Thoracic aorta (tissue), 2 donors: ENCODE results near the gene NOS1AP. TPM values are rescaled to one million over a fixed set of nuclear protein-coding genes. Genes with fewer than 3 reads are reported as not detected.

ENCODE experiments used
- ATAC-seq: fragments of 150-250 bp; one replicate; pipeline ENCODE4 v1.8.0; 2017; ENCODE audit warnings: low read depth; ENCODE audit not compliant: insufficient number of reproducible peaks, low FRiP score
- DNase-seq: peaks from one replicate; pipeline ENCODE4 v3.0.0-alpha.2; 2020; ENCODE audit warnings: low spot score
- H3K27ac ChIP-seq, 2 donors: fragments of 200-600 bp; sonication (generic); 1 replicate in 1 of 2; 2 replicates in 1 of 2; pipeline ENCODE4 v1.5.1; 2016; ENCODE audit warnings: mild to moderate bottlenecking in 2 of 2, moderate library complexity in 2 of 2
- H3K27me3 ChIP-seq: fragments of 200-600 bp; sonication (generic); replicated peaks from 2 replicates; pipeline ENCODE4 v1.6.0; 2016; ENCODE audit warnings: mild to moderate bottlenecking; ENCODE audit not compliant: insufficient read depth
- H3K36me3 ChIP-seq: fragments of 200-600 bp; sonication (generic); one replicate; pipeline ENCODE4 v1.5.1; 2016
- H3K4me1 ChIP-seq, 2 donors: fragments of 200-600 bp; sonication (generic); 1 replicate in 1 of 2; 2 replicates in 1 of 2; pipeline versions ENCODE4 v1.5.1 to v1.6.0; 2016; ENCODE audit warnings: low read depth in 2 of 2, mild to moderate bottlenecking in 1 of 2; ENCODE audit not compliant: control insufficient read depth in 1 of 2
- H3K4me3 ChIP-seq: fragments of 200-600 bp; sonication (generic); 2 replicates; pipeline ENCODE4 v1.5.1; 2016; ENCODE audit warnings: mild to moderate bottlenecking
- H3K9me3 ChIP-seq: fragments of 200-600 bp; sonication (generic); 2 replicates; pipeline ENCODE4 v1.5.1; 2016
- total RNA-seq, 2 donors: library from RNA; depleted of rRNA; stranded (reverse); fragments of >200 nt; gene quantifications; one replicate each; pipeline versions ENCODE4 v1.1.0 to v1.2.3, GENCODE V29; 2016
- TF ChIP-seq, protein P1 (sequence below): fragments of 200-600 bp; sonication (generic); IDR thresholded peaks from one replicate; pipeline ENCODE4 v1.5.1; 2019; ENCODE audit warnings: antibody characterized with exemption

The NOS1AP gene
- total RNA-seq, 2 donors from 2014 or later, result 6.3 to 12.2 TPM

DNA sequence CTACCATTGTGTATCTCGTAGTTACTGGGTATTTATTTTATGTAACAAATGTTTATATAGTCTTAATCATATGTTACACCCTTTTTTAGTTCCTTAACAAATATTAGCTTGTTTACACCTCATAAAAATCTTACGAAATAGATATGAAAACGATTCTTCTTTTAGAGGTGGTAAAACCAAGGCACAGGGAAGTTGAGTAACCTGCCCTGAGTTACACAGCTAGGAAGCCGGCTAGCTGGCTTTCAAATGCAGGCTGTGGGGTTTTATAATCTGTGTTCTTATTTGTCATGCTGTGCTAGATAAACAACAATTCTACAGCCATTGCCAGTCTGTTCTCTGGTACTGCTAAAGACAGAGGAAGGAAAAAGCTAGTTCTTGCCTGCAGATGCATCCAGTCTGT is 109.6 kb downstream of the NOS1AP start:
- H3K9me3 ChIP-seq, result no peaks in the 10 kb centered on the region
- no peak overlapping the region for H3K27ac ChIP-seq
- no peaks in the 10 kb centered on the region for H3K27me3 ChIP-seq
- DNase-seq, result no peak
- no peaks in the 10 kb centered on the region for H3K4me1 ChIP-seq
- H3K4me3 ChIP-seq, result no peak overlapping the region
- TF ChIP-seq, protein P1, sequence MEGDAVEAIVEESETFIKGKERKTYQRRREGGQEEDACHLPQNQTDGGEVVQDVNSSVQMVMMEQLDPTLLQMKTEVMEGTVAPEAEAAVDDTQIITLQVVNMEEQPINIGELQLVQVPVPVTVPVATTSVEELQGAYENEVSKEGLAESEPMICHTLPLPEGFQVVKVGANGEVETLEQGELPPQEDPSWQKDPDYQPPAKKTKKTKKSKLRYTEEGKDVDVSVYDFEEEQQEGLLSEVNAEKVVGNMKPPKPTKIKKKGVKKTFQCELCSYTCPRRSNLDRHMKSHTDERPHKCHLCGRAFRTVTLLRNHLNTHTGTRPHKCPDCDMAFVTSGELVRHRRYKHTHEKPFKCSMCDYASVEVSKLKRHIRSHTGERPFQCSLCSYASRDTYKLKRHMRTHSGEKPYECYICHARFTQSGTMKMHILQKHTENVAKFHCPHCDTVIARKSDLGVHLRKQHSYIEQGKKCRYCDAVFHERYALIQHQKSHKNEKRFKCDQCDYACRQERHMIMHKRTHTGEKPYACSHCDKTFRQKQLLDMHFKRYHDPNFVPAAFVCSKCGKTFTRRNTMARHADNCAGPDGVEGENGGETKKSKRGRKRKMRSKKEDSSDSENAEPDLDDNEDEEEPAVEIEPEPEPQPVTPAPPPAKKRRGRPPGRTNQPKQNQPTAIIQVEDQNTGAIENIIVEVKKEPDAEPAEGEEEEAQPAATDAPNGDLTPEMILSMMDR, result no peak
- no peaks in the 10 kb centered on the region for H3K36me3 ChIP-seq
- ATAC-seq, result no peak

DNA sequence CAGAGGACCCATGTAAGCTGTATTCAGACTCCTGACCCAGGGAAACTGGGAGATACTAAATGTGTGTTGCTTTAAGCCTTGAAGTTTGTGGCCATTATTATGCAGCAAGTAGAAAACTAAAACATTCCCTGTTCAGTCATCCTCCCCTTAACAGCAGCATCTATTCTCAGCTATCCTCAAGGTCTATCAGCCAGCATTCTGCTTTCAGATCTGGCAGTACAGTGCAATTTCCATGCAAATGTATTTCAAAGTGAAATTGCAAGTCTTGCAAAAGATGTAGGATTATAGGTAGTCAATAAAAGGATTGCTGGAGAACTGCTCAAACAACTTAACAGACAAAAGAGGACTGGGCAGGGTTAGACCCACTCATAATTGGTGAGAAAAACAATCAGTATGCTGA is 111.3 kb downstream of the NOS1AP start:
- no peaks in the 10 kb centered on the region for H3K9me3 ChIP-seq
- H3K36me3 ChIP-seq, result no peaks in the 10 kb centered on the region
- TF ChIP-seq, protein P1, result no peak
- H3K4me1 ChIP-seq, result no peaks in the 10 kb centered on the region
- no peak for ATAC-seq
- DNase-seq, result no peak
- no peaks in the 10 kb centered on the region for H3K27me3 ChIP-seq
- no peak overlapping the region for H3K4me3 ChIP-seq
- H3K27ac ChIP-seq, result no peak overlapping the region

DNA sequence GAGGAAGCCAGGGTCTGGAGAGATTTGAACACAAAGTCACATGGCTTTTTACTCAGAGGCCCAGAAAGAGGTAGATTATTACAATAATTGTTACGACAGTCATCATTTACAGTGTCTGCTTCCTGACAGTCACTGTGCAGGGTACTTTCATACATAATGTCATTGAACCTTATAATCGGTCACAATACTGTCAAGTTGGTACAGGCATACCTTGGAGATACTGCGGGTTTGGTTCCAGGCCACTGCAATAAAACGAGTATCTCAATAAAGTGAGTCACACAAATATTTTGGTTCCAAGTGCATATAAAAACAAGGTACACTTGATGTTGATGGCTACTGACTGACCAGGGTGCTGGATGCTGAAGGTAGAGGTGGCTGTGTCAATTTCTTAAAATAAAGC is 112.6 kb downstream of the NOS1AP start:
- H3K36me3 ChIP-seq, result no peaks in the 10 kb centered on the region
- H3K9me3 ChIP-seq, result no peaks in the 10 kb centered on the region
- DNase-seq, result no peak
- H3K27ac ChIP-seq, result no peak overlapping the region
- ATAC-seq, result no peak
- TF ChIP-seq, protein P1, result no peak
- no peaks in the 10 kb centered on the region for H3K27me3 ChIP-seq
- no peaks in the 10 kb centered on the region for H3K4me1 ChIP-seq
- no peak overlapping the region for H3K4me3 ChIP-seq

DNA sequence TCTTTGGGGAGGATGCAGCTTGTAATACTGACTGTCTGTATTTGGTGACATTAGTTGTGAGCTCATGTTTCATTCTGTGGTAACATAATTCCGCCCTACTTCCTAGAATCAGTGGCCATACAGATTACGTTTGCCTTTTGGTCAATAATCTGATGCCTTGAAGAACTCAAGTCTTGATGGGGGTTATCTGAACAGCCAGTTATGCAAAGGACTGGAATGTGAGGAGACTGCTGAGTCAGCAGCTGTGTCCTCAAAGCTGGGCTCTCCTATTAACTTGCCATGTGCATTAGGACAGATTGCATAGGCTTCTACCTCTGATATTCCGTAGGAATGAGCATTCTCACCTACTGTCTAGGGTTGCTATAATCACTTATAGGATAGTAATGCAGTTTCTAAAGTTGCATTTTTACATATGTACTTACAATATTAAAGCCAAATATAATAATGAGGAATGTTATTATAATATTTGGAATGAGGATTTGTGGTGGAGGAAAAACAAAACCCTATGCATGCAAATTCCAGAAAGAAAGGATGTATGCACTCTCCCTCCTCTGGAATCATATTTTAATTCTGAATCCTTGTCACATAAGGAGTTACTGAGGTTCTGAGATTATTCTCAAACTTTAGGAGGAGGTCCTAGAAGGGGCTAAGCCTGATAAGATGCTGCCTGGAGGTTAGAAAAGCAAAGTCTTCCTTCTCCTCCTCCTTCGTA is 116.0 kb downstream of the NOS1AP start:
- TF ChIP-seq, protein P1, result no peak
- Histone ChIP-seq H3K27me3 (no peaks in the 10 kb centered on the region), H3K9me3 (no peaks in the 10 kb centered on the region), H3K36me3 (no peaks in the 10 kb centered on the region), H3K27ac (no peak overlapping the region), H3K4me3 (no peak overlapping the region), H3K4me1 (no peaks in the 10 kb centered on the region)
- DNase-seq (no peak), ATAC-seq (no peak)

DNA sequence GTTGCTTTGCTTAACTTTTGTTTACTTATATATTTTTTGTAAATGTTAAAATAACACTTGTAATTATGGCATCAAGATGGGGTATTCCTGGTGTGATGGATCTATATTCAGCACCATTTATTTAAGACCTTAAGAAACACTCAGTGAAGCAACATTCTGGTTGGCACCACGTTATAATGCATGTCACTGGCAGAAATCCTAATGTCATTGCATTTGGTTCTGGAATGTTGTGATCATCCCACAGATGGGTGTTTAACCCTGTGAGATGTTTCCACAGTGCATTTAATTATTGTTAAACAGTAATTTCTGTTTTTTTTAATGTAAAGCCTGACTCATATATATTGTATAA is 116.5 kb downstream of the NOS1AP start:
- Histone ChIP-seq H3K4me1 (no peaks in the 10 kb centered on the region), H3K27ac (no peak overlapping the region), H3K36me3 (no peaks in the 10 kb centered on the region), H3K27me3 (no peaks in the 10 kb centered on the region), H3K4me3 (no peak overlapping the region), H3K9me3 (no peaks in the 10 kb centered on the region)
- ATAC-seq, result no peak
- no peak for DNase-seq
- TF ChIP-seq, protein P1, result no peak
